Measurements from ENCODE around the gene TRPM6.

DNA sequence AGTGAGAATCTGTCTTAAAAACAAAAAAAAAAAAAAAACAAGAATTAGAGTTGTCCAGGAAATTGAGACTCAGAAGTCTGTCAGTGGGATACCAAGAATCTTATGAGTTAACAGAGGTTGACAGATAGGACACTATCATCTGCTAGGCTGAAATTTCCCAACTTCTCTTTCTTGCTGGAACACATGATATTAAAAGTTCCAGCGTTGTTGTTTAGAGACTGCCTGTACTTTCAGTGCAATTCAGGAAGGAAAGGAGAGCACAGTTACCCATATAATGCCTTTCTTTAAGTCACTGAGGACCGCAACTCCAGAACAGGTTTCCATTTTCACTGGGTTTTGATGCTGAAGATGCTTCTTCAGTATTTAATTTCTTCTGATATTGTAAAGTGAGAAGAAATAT, 13.5 kb downstream of the TRPM6 start:
- TF ChIP-seq, protein P1, sequence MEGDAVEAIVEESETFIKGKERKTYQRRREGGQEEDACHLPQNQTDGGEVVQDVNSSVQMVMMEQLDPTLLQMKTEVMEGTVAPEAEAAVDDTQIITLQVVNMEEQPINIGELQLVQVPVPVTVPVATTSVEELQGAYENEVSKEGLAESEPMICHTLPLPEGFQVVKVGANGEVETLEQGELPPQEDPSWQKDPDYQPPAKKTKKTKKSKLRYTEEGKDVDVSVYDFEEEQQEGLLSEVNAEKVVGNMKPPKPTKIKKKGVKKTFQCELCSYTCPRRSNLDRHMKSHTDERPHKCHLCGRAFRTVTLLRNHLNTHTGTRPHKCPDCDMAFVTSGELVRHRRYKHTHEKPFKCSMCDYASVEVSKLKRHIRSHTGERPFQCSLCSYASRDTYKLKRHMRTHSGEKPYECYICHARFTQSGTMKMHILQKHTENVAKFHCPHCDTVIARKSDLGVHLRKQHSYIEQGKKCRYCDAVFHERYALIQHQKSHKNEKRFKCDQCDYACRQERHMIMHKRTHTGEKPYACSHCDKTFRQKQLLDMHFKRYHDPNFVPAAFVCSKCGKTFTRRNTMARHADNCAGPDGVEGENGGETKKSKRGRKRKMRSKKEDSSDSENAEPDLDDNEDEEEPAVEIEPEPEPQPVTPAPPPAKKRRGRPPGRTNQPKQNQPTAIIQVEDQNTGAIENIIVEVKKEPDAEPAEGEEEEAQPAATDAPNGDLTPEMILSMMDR (conservative IDR thresholded peaks at IDR 0.05; ENCODE audit: low read depth, low read length), result no peak
- TF ChIP-seq EZH2phosphoT487 (IDR thresholded peaks at IDR 0.05; ENCODE audit: borderline replicate concordance, low read length), result no peak
- TF ChIP-seq EZH2 (IDR thresholded peaks at IDR 0.05; ENCODE audit: low read length, unreplicated experiment), result no peak

Measured in PC-3 (cell line).